ENCODE data around the gene ADISSP.

Gene ADISSP

DNA sequence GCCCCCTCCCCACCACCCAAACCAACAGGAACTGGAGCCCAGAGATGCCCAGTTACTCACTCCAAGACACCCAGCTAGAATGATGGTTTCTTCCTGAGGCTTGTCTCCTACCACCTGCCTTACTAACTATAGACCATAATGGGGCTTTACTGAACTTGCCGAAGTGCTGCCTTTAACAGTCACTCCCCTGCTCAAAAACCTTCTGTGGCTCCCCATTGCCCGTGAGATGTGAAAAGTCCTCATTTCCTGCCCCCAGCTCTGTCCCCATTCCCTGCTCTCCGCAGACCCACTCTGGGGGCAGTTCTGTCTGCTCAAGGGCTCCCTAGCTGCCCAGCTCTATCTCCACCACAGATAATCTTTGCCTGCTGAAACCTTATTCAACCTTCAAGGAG lies 60.0 kb downstream of the ADISSP start:
- Mint-ChIP-seq H3K27ac (no peak overlapping the region), H3K36me3 (no peaks in the 10 kb centered on the region), H3K9me3 (no peaks in the 10 kb centered on the region), H3K27me3 (peaks cover 2% of the 10 kb centered on the region), H3K4me3 (no peak overlapping the region), H3K4me1 (no peaks in the 10 kb centered on the region)

DNA sequence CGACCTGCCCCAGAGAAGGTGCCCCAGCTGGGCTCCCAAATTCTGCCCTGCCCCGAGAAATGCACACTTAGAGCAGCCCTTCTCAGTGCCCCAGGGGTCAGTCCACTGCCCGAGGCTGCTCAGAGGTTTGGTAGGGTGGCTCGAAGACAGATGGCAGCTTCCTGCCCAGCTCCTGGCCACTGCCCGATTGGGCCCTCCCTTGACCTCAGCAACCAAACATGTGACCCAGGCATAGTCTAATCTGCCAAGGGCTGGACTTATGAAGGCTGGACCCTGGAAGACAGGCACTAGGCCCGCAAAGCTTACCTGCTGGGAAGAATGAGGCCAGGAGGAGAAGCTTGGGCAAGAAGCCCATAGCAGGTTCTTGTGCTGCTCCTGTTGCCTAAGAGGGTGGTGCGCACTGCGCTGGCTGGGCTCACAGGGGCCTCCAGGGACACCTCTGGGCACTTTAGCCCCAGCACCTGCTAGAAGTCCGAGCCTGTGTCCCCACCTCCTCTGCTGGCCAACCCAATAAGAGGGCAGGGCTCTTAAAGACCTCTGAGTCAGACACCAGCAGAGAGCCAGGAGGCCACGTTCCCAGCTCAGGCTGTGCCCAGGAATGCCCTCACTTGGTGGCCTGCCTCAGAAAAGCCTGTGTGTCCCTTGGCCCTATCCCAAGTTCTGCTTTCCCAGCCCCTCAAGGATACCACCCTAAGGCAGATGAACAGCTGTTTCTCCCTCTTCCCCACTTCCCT lies 60.6 kb downstream of the ADISSP start:
- Mint-ChIP-seq H3K27me3 (peaks cover 2% of the 10 kb centered on the region), H3K27ac (no peak overlapping the region), H3K9me3 (no peaks in the 10 kb centered on the region), H3K36me3 (no peaks in the 10 kb centered on the region), H3K4me3 (no peak overlapping the region), H3K4me1 (no peaks in the 10 kb centered on the region)

DNA sequence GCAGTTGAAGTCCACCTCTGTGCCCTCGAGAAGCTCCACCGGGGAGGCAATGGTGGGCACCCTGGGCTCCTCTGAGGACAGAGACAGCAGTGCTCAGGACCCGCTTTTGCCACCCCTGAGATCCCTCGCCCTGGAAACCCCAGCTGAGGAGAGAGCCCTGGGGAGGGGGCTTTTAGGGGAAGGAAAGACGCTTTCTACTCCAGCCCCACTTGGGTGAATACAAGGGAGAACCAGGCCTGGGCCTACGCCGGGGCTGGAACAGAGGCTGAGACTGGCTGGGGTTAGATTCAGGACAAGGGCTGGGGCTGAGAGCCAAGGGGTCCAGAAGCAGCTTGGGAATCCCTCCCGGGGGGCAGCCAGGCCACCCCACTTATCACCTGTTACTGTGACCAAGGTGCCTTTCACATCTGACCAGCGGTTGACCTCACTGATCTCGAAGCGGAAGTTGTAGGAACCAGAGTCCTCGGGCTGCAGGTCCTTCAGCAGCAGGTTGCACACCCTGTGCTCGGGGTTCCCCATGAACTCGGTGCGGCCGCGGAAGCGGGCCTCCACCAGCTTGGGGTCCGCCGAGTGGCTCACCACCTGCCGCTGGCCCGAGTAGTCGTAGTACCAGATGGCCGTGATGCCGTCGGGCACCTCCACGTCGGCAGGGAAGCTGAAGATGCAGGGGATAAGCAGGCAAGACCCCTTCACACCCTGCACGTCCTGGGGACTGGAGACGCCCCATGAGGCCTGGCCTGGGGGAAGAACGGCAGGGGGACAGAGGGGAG lies 61.4 kb downstream of the ADISSP start:
- no peak overlapping the region for H3K27ac Mint-ChIP-seq
- peaks cover 2% of the 10 kb centered on the region for H3K27me3 Mint-ChIP-seq
- H3K4me1 Mint-ChIP-seq = no peaks in the 10 kb centered on the region
- no peak overlapping the region for H3K4me3 Mint-ChIP-seq
- H3K9me3 Mint-ChIP-seq = no peaks in the 10 kb centered on the region
- H3K36me3 Mint-ChIP-seq = no peaks in the 10 kb centered on the region

DNA sequence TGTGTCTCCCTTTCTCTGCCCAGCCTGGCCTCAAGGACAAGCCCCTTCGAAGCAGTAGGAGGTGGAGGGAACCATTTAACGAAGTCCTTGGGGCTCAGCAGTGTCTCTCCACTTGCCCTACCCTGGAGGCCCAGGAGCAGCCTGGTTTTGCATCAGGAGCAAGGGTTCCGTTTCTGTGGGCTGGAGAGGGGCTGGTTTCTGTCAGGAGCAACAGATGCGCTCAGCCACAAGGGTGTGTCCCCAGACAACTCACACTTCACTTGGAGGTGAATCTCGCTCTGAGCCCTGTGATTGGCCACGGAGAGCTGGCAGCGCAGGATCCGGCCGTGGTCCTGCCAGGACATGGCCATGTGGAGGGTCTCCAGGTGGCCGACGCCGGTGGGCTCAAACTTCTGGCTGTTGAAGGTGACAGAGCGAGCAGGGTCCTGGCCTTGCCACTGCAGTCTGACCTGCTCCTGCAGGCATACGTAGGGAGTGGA lies 62.0 kb downstream of the ADISSP start:
- Mint-ChIP-seq H3K27me3 (peaks cover 2% of the 10 kb centered on the region), H3K4me3 (no peak overlapping the region), H3K27ac (no peak overlapping the region), H3K4me1 (no peaks in the 10 kb centered on the region), H3K9me3 (no peaks in the 10 kb centered on the region), H3K36me3 (no peaks in the 10 kb centered on the region)

DNA sequence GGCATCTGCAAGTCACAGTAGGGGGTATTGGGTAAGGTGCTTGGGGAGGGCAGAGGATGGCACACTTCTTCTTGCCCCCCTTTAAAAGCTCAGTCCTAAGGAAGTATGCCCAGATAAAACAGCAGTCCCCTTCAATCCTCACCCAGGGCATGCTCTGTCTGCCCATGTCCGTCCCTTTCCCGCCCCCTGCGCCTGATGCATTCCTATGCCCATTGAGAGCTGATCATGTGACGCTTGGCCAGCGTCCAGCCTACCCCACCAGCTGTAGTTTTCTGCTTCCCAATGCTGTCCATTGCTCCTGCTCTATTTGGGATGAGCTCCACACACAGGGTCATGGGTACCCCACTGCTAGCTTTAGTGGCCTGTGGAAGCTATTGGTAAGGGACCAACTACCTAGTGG lies 63.5 kb downstream of the ADISSP start:
- Mint-ChIP-seq H3K27me3 (peaks cover 2% of the 10 kb centered on the region), H3K9me3 (no peaks in the 10 kb centered on the region), H3K36me3 (no peaks in the 10 kb centered on the region), H3K27ac (no peak overlapping the region), H3K4me3 (no peak overlapping the region), H3K4me1 (no peaks in the 10 kb centered on the region)

Data from activated naive CD4-positive, alpha-beta T cell treated with anti-CD3 and anti-CD28 coated beads, Interleukin-2, amount 50 U/mL, for 24 hours (primary cell).